ENCODE results near the gene AKAP13. TPM values are rescaled to one million over a fixed set of nuclear protein-coding genes. Genes with fewer than 3 reads are reported as not detected.

Gene AKAP13
- total RNA-seq, 2 donors from 2014 or later, result 105 to 106 TPM

DNA sequence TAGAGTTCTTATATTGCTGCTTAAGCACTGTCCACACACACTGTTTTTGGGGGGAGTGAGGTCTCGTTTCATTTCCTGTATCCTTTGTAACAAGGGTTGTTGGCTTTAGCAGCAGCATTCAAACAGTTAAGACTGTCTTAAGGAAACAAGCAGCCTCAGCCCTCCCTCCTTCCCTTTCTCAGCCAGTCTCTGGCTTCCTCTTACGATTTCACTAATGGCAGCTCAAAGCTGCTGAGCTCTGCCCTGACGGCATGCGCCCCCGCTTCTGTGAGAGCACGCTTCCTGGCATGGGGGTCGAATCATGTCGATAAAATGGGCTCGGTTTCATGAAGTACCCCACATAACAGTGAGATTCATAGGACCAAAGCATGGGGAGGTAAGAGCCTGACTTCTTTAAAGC, 309.3 kb downstream of the AKAP13 start:
- DNase-seq (ENCODE audit: low spot score in 2 of 2) (peak; percentile 51 to 66), ATAC-seq (peak; percentile 39 to 54)
- peaks cover 16 to 34% of the 10 kb centered on the region in 2 donors for H3K36me3 Mint-ChIP-seq

DNA sequence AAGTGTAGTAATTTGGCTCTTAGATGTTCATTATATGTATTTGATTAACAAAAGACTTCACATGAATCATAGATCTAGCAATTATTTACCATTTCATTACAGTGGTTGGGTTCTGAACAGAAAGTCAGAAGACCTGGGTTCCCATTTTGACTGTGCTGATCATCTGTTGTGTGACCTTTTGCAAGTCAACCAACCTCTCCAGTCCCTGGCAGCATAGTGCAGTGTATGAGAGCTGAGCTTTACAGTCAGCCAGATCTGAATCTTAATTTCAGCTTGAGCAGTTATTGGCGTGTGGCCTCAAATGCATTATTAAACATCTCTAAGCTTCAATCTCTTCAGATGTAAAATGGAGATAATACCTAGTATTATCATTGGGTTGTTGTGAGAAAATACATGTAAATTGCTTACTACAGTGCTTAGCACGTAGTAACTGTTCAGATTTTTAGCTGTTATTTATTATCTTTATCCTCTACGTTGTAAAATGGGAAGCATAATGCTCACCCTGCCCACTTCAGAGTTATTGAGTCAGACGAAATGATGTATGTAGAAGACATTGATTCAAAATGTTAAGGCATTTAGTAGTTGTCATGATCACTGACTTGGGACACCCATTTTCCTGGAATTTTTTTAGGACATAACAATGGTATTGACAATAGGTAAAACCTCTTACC, 310.3 kb downstream of the AKAP13 start:
- peak in 1 of 2 donors; percentile 59 for DNase-seq (ENCODE audit: low spot score in 2 of 2)
- Mint-ChIP-seq H3K9me3 (no peaks in the 10 kb centered on the region), H3K36me3 (peaks cover 16 to 42% of the 10 kb centered on the region in 2 donors), H3K27ac (peak overlapping the region; percentile 98 to 100)
- peak; percentile 77 to 84 for ATAC-seq

More for the DNA sequence above, 309.3 kb downstream of the AKAP13 start:
- peak overlapping the region; percentile 98 to 100 for H3K27ac Mint-ChIP-seq
- H3K9me3 Mint-ChIP-seq, result no peaks in the 10 kb centered on the region

DNA sequence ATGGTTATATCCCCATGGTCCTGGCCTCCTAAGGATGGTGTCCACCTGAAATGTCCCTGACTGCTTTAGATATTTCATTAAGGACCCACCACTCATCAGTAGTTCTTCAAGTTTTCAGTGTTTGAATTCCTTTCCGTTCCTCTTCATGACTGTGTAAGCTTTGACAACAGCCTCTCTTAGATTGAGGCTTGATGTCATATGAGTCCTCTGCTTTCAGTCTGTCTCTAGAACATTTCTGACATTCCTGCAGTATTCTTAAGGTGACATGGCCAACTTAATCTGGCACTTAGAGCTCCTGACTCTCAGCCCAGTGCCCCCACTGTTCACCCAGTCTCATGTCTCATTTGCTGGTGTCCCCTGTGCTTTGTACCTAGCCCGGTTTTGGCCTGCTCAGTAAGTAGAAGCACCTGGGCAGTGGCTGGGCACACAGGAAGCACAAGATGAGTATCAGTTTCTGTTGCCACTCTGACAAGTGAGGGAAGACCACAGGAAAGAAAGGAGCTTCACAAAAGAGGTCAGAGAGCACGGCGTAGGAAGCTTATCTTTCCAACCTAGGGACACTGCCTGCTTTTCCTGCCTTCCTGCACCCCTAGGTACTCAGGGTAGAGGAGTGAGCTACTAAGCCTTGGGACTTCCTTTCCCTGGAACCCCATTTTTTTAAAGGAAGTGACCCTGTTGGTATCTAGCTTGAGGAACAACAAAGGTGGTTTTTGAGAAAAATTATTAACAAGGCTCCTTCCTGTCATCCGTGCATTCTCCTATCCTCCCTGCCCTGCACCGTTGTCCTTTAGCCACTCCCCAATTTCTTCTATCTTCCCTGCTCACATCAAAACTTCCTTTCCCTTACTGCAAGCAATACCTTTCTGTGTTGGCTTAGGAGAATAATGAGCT, 311.2 kb downstream of the AKAP13 start:
- DNase-seq (ENCODE audit: low spot score in 2 of 2), result peak; percentile 38 to 78
- Mint-ChIP-seq H3K27ac (peak overlapping the region; percentile 98 to 100), H3K36me3 (peaks cover 16 to 41% of the 10 kb centered on the region in 2 donors), H3K9me3 (no peaks in the 10 kb centered on the region)
- ATAC-seq, result peak; percentile 52 to 66

DNA sequence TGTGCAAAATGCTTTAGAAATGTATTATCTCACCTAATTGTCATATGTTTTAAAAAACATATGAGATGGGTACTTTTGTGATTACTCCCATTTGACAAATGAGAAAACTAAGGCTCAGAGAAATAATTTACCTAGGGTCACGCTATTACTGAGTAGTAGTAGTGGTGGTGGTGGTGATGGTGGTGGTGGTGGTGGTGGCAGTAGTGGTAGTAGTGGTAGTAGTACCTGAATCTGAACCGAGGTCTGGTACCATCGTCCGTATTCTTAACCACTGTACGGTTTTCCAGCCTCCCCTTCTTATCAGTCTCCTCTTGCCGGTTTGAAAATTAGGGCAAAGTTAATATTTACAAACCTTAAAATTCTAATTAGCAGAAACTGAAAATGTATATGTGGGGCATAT, 311.9 kb downstream of the AKAP13 start:
- Mint-ChIP-seq H3K36me3 (peaks cover 22 to 41% of the 10 kb centered on the region in 2 donors), H3K27ac (peak overlapping the region; percentile 98 to 100), H3K9me3 (no peaks in the 10 kb centered on the region)
- ATAC-seq, result no peak
- DNase-seq (ENCODE audit: low spot score in 2 of 2), result no peak

DNA sequence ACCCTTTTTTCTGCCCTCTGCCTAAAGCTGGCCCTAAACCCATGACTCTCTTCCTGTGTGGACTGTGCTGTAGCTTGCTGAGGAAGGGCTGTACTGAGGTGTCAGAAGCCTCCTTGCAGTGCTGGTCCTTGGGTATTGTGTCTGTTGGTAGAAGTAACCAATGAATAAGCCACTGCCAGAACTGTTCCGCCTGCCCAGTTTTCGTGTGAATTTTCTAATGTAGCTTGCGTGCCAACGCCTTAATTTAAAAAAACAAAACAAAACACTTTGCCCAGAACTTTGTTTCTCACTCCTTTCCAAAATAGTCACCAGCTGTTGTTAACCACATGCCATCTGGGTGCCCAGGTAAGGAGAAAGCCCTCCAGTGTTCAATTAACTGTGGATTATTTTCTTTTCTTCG, 312.5 kb downstream of the AKAP13 start:
- DNase-seq (ENCODE audit: low spot score in 2 of 2) (no peak), ATAC-seq (peak; percentile 32 to 53)
- peaks cover 22 to 39% of the 10 kb centered on the region in 2 donors for H3K36me3 Mint-ChIP-seq
- no peaks in the 10 kb centered on the region for H3K9me3 Mint-ChIP-seq
- H3K27ac Mint-ChIP-seq, result peak overlapping the region; percentile 92 to 100

DNA sequence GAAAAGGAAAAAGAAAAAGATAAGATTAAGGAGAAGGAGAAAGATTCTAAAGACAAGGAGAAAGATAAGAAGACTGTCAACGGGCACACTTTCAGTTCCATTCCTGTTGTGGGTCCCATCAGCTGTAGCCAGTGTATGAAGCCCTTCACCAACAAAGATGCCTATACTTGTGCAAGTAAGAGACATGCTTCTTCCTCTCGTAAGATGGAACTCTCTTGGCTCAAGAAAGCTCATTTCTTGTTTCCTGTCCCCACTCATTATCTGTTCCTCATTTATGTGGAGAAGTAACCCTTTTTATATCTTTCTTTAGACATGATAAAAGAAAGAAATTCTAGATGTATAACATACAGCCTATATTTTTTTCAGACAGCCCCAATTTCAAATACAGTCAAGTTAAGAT, 312.9 kb downstream of the AKAP13 start:
- H3K36me3 Mint-ChIP-seq, result peaks cover 22 to 39% of the 10 kb centered on the region in 2 donors
- H3K27ac Mint-ChIP-seq, result peak overlapping the region; percentile 92 to 100
- ATAC-seq, result no peak
- DNase-seq (ENCODE audit: low spot score in 2 of 2), result no peak
- no peaks in the 10 kb centered on the region for H3K9me3 Mint-ChIP-seq

DNA sequence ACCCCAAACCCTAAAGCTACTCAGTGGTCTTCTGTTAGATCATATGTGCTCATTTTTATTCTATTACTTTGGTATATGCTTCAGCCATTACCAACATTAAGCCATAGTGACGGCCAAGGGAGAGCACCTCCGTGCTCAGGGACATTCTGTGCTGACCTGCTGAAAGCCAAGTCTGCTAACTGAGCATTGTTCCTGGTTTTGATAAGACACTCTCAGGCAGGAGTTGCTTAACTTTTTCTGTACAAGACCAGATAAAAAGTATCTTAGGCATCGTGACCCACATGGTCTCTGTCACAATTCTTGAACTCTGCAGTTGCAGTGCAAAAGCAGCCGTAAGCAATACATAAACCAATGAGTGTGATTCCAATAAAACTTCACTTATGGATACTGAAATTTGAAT, 313.7 kb downstream of the AKAP13 start:
- no peaks in the 10 kb centered on the region for H3K9me3 Mint-ChIP-seq
- H3K36me3 Mint-ChIP-seq, result peaks cover 22 to 39% of the 10 kb centered on the region in 2 donors
- no peak for ATAC-seq
- H3K27ac Mint-ChIP-seq, result peak overlapping the region in 1 of 2 donors; percentile 100
- no peak for DNase-seq (ENCODE audit: low spot score in 2 of 2)

DNA sequence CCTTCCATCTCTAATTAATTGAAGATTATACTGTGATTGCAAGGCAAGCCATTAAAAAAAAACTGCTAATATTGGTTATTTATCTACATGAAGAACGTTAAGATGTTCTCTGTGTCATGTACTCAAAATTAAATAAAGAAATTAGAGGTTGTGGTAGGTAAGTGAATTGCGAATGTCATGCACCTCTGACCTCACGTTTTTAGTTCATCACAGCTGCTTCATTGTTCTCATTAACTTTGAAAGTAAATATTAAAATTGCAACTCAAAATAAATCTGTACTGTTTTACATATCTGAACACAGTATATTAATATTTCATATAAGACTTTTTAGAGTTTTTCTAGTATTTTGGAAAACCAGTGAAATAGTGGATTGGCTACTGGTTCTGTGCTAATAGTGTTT, 320.4 kb downstream of the AKAP13 start:
- H3K36me3 Mint-ChIP-seq, result peaks cover 5 to 24% of the 10 kb centered on the region in 2 donors
- peak overlapping the region; percentile 75 to 100 for H3K27ac Mint-ChIP-seq
- ATAC-seq (no peak), DNase-seq (ENCODE audit: low spot score in 2 of 2) (no peak)
- H3K9me3 Mint-ChIP-seq, result no peaks in the 10 kb centered on the region

DNA sequence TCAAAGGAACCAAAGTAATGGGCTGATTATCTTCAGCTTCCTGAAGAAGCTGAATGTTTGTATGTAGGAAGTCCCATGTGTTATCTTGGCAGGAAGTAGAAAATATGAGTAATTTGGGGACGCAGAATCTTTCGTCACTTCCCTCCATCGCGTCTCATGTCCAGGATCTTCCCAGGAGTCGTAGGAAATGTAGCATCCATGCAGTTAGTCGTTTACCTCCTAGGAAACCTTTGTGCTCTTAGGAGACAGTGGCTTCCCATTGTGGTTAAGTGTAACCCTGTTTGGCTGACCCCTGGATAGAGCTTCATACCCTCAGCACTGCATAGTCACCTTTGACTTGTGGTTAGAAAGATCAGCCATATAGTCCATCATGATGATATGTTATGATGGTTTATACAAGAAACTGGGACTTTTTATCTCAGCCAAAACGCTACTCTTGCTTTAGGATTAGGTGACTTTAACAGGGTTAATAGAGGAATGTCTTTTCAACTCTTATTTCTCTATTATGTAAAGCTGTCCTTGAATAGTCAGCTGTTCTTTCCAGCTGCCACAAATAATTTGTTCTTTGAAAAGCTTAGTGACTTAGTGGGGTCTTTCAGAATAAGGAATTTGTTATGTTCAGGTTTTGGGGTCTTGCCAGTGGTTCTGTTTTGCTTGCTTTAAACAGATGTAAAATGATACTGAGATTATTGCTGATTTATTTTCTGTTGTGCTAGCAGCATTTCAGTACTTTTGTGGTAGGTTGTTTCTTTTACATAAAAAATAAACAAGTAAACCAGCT, 322.1 kb downstream of the AKAP13 start:
- DNase-seq (ENCODE audit: low spot score in 2 of 2) (no peak), ATAC-seq (peak; percentile 42 to 65)
- peak overlapping the region; percentile 95 to 100 for H3K27ac Mint-ChIP-seq
- H3K9me3 Mint-ChIP-seq, result no peaks in the 10 kb centered on the region
- peaks cover 0 to 9% of the 10 kb centered on the region in 2 donors for H3K36me3 Mint-ChIP-seq

DNA sequence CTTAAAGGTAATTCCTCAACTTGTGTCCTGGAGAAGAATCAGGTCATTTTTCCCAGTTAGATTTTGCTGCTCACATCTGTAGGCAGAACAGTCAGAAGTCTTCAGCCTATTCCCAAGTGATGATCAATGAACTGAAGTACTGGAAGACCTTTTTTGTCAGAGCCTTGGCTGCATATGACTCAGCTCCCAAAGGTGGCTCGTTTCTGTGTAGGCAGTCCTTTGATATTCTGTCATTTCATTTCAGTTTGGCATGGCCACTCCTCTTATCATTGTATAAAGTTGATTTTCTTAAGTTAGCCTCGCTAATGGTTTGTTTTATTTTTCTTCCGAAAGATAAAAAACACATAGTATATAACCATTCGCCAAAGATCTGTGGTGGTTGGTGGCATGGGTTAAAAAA, 323.7 kb downstream of the AKAP13 start:
- no peaks in the 10 kb centered on the region for H3K9me3 Mint-ChIP-seq
- DNase-seq (ENCODE audit: low spot score in 2 of 2) (no peak), ATAC-seq (peak; percentile 35 to 47)
- peak overlapping the region; percentile 98 to 100 for H3K27ac Mint-ChIP-seq
- H3K36me3 Mint-ChIP-seq, result peaks cover 12 to 13% of the 10 kb centered on the region in 2 donors

DNA sequence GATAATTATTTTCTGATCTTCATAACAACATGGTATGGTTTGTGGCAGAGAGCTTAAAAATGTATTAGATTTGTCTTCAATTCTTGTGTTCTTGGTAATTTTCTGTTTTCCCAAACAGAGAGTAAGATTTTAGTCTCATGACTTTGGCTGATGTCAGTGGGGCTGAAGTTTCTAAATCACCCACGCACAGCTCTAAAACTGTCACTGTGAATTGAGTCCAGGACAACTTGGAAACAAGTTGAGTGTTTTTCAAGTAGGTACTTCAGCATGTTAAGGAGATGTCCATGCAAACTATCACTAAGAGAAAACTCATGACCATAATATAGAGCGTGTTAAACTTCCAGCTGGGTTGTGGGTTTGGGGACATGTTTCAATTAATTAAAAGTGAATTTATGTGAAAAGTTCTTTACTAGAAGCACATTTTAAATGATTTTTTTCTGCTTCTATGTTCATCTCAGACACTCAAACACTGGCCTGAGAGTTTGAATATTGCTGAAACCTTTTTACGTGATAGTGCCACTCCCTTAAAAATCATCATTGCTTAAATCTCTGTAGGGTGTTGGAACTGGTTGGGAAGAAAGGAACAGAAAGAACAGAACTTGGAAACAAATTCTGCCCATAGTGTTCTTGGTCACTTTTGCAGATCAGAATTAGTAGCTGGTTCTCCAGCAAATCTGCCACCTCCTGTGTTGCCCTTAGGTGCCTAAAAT, 324.5 kb downstream of the AKAP13 start:
- no peaks in the 10 kb centered on the region for H3K9me3 Mint-ChIP-seq
- no peak for DNase-seq (ENCODE audit: low spot score in 2 of 2)
- H3K36me3 Mint-ChIP-seq, result peaks cover 12 to 14% of the 10 kb centered on the region in 2 donors
- peak overlapping the region; percentile 98 to 100 for H3K27ac Mint-ChIP-seq
- ATAC-seq, result peak; percentile 5 to 11

DNA sequence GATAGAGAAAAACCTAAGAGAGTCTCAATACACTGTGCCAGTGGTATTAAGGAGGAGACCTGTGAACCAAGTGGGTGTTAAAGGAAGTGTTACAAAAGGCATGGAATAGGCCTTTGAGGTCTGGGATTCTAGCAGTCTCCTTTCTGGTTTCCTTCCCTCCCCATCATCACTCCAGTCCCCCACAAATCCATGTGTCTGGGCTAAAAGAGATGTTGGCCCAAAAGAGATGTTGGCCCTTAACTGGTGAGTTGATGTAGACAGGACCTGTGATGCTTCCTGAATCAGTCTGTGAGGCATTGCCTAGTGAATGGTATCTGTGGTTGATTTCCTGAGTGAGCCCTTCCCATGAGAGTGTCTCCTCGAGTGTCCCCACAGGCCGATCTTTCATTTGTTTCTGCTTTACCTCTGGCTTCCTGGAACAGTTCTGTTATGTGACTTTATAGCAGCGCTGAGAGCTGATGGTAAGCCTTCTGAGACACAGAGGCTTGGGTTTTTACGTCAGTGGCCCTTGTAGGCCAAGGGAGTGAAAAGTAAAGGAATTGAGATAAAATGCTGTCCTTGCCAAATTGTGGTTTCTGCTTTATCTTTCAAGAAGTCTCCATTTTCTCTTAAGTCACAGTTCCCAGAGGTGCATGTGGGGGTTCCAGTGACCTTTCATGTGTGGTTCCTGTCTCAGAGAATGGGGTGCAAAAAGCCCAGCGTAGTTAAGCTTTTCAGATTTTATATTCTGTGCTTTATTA, 326.5 kb downstream of the AKAP13 start:
- no peaks in the 10 kb centered on the region for H3K9me3 Mint-ChIP-seq
- peak overlapping the region; percentile 100 for H3K27ac Mint-ChIP-seq
- ATAC-seq (peak; percentile 48 to 55), DNase-seq (ENCODE audit: low spot score in 2 of 2) (no peak)
- H3K36me3 Mint-ChIP-seq, result peaks cover 12 to 27% of the 10 kb centered on the region in 2 donors

DNA sequence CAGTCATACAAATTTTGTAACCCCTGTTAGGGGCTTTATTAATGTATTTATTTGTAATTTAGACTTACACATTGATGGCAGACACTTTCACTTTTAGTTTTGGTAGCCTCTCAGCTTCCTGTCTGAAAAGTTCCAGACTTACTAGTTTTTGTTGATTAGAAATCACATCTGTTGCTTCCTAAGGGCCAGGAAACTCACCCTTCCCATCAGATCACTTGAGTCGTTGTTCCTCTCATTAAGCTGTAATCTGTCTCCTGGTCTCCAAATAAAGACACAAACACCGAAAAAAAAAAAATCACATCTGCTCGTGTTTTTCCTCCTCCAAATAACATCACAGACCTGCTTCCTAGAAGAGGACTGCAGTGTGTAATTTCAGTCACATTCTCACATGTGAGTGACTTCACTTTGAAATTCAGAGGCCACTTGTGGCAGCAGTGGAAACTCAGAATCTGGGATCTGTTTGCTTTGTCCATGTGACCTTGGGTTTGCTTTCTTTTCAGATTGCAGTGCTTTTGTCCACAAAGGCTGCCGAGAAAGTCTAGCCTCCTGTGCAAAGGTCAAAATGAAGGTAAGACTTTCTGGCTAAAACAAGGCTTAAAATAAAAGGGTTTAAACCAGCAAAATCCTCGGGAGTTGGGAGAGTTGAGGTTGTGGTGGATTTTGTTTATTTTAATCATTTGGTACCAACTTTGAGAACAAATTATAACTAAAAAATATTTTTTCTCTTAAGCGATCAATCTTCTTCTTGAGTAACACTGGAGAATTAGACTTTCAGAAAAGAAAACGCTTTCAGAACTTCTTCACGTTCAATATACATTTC, 327.3 kb downstream of the AKAP13 start:
- Mint-ChIP-seq H3K36me3 (peaks cover 12 to 35% of the 10 kb centered on the region in 2 donors), H3K27ac (peak overlapping the region; percentile 100), H3K9me3 (no peaks in the 10 kb centered on the region)
- DNase-seq (ENCODE audit: low spot score in 2 of 2) (no peak), ATAC-seq (peak; percentile 30 to 34)

DNA sequence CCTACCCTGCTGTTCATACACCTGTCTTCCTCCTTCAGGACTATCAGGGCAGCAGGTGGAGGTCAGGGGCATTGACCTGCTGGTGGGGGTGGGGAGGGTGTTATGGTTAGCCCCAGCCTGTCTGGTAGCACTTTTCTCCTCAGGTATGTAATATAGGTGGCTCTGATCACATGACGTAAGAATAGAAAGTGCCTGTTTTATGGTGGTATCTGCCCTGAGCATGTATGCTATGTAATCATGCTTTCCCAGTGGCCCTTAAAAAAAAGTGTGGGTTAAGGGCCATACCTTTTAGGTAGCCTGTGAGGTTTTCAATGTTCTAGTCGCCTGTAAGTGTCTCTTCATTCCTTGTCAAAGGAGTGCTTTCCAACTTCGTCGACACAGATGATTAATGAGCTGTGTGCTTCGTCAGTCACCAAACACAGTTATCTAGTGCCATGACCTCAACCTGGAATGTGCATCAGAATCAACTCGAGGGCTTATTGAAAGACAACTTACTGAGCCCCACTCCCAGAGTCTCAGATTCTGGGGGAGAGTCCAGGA, 328.1 kb downstream of the AKAP13 start:
- H3K36me3 Mint-ChIP-seq, result peaks cover 12 to 43% of the 10 kb centered on the region in 2 donors
- ATAC-seq, result no peak

More for the DNA sequence above, 328.1 kb downstream of the AKAP13 start:
- Mint-ChIP-seq H3K27ac (peak overlapping the region; percentile 100), H3K9me3 (no peaks in the 10 kb centered on the region)
- no peak for DNase-seq (ENCODE audit: low spot score in 2 of 2)

All from activated naive CD4-positive, alpha-beta T cell treated with anti-CD3 and anti-CD28 coated beads, Interleukin-2, amount 50 U/mL, for 72 hours (primary cell).